BE2C (cell line): ENCODE measurements around the gene DEPDC5.

Experiments used
- DNase-seq: peaks from one replicate; pipeline ENCODE4 v3.0.0-alpha.2; 2020
- H3K27me3 ChIP-seq: fragments of 250-450 bp; sonication (Bioruptor Pico); 2 replicates; pipeline ENCODE4 v1.5.1; 2020; ENCODE audit warnings: mild to moderate bottlenecking
- H3K36me3 ChIP-seq: fragments of 250-450 bp; sonication (Bioruptor Pico); 2 replicates; pipeline ENCODE4 v1.5.1; 2020; ENCODE audit warnings: mild to moderate bottlenecking
- H3K4me1 ChIP-seq: fragments of 250-450 bp; sonication (Bioruptor Pico); 2 replicates; pipeline ENCODE4 v1.5.1; 2020
- H3K4me3 ChIP-seq: 2 replicates; pipeline ENCODE4 v1.5.1; 2011; ENCODE audit warnings: low read depth, low read length
- H3K9me3 ChIP-seq: fragments of 250-450 bp; sonication (Bioruptor Pico); 2 replicates; pipeline ENCODE4 v1.5.1; 2020
- CTCF ChIP-seq: IDR thresholded peaks from 2 replicates; pipeline ENCODE4 v1.5.1; 2012; ENCODE audit warnings: mild to moderate bottlenecking, low read depth, low read length

Gene DEPDC5

GRCh38 chr22:31816750-31817149 is 62.9 kb downstream of the DEPDC5 start:
- no peak overlapping the region for H3K4me3 ChIP-seq
- peaks cover 23% of the 10 kb centered on the region for H3K36me3 ChIP-seq
- no peaks in the 10 kb centered on the region for H3K4me1 ChIP-seq
- H3K9me3 ChIP-seq = no peaks in the 10 kb centered on the region
- no peak for DNase-seq
- no peaks in the 10 kb centered on the region for H3K27me3 ChIP-seq
- no peak for TF ChIP-seq CTCF

- peak; percentile 22; the same call in 1 of the 2 replicates for TF ChIP-seq CTCF
- H3K4me3 ChIP-seq = no peak overlapping the region
- peaks cover 34% of the 10 kb centered on the region for H3K36me3 ChIP-seq
- H3K27me3 ChIP-seq = no peaks in the 10 kb centered on the region
- H3K4me1 ChIP-seq = no peaks in the 10 kb centered on the region
- no peak for DNase-seq
- H3K9me3 ChIP-seq = no peaks in the 10 kb centered on the region
These were observed 64.9 kb downstream of the DEPDC5 start for GRCh38 chr22:31818481-31819392.

GRCh38 chr22:31820655-31821054 is 66.8 kb downstream of the DEPDC5 start:
- no peak overlapping the region for H3K4me3 ChIP-seq
- H3K9me3 ChIP-seq = no peaks in the 10 kb centered on the region
- peaks cover 34% of the 10 kb centered on the region for H3K36me3 ChIP-seq
- H3K4me1 ChIP-seq = no peaks in the 10 kb centered on the region
- no peak for TF ChIP-seq CTCF
- no peak for DNase-seq
- H3K27me3 ChIP-seq = no peaks in the 10 kb centered on the region

GRCh38 chr22:31821572-31821971 is 67.8 kb downstream of the DEPDC5 start:
- no peak for DNase-seq
- Histone ChIP-seq H3K36me3 (peaks cover 34% of the 10 kb centered on the region), H3K4me1 (no peaks in the 10 kb centered on the region), H3K27me3 (no peaks in the 10 kb centered on the region), H3K4me3 (no peak overlapping the region), H3K9me3 (no peaks in the 10 kb centered on the region)
- TF ChIP-seq CTCF = no peak

- H3K27me3 ChIP-seq = no peaks in the 10 kb centered on the region
- H3K9me3 ChIP-seq = no peaks in the 10 kb centered on the region
- H3K4me1 ChIP-seq = no peaks in the 10 kb centered on the region
- H3K36me3 ChIP-seq = peaks cover 30% of the 10 kb centered on the region
- no peak for DNase-seq
- H3K4me3 ChIP-seq = no peak overlapping the region
- TF ChIP-seq CTCF = no peak
These were observed 68.7 kb downstream of the DEPDC5 start for GRCh38 chr22:31822523-31822922.

- Histone ChIP-seq H3K9me3 (no peaks in the 10 kb centered on the region), H3K36me3 (peaks cover 21% of the 10 kb centered on the region), H3K4me3 (no peak overlapping the region), H3K4me1 (peaks cover 7% of the 10 kb centered on the region), H3K27me3 (no peaks in the 10 kb centered on the region)
- no peak for TF ChIP-seq CTCF
- no peak for DNase-seq
These were observed 71.7 kb downstream of the DEPDC5 start for GRCh38 chr22:31825513-31825912.
